Thyroid gland (tissue), 4 donors: ENCODE data around the gene APOL5. TPM values are rescaled to one million over a fixed set of nuclear protein-coding genes. Genes with fewer than 3 reads are reported as not detected.
"Not testable (repeated sequence)": the region's sequence is repeated elsewhere in the genome, so short reads cannot be mapped to it uniquely, and the experiment has no call there.

Source experiments
- DNase-seq, 2 donors: peaks; one replicate each; pipeline ENCODE4 v3.0.0-alpha.2; 2019
- H3K27ac ChIP-seq, 3 donors: fragments of 200-600 bp; sonication (generic); 1 replicate in 2 of 3; 2 replicates in 1 of 3; pipeline ENCODE4 v1.5.1; 2016 to 2019; ENCODE audit warnings: mild to moderate bottlenecking in 1 of 3, moderate library complexity in 1 of 3
- H3K27me3 ChIP-seq: fragments of 200-600 bp; sonication (generic); one replicate; pipeline ENCODE4 v1.5.1; 2019
- H3K36me3 ChIP-seq, 2 donors: fragments of 200-600 bp; sonication (generic); one replicate each; pipeline ENCODE4 v1.5.1; 2016 to 2019
- H3K4me1 ChIP-seq, 2 donors: fragments of 200-600 bp; sonication (generic); one replicate each; pipeline ENCODE4 v1.5.1; 2017 to 2019
- H3K4me3 ChIP-seq, 3 donors: fragments of 200-600 bp; sonication (generic); replicated peaks in 1 of 3; 1 replicate in 2 of 3; 2 replicates in 1 of 3; pipeline ENCODE4 v1.5.1; 2016; ENCODE audit warnings: mild to moderate bottlenecking in 1 of 3
- H3K9me3 ChIP-seq: fragments of 200-600 bp; sonication (generic); one replicate; pipeline ENCODE4 v1.5.1; 2017
- CTCF ChIP-seq, 6 experiments: fragments of 200-600 bp in 3 of 6; fragments of 450-650 bp in 3 of 6; sonication (generic) in 3 of 6; IDR thresholded peaks; one replicate each; pipeline ENCODE4 v1.5.1; 2016 to 2019; ENCODE audit warnings: antibody characterized with exemption in 6 of 6, mild to moderate bottlenecking in 2 of 6, inconsistent platforms in 1 of 6, moderate library complexity in 1 of 6
- POLR2A ChIP-seq, 2 donors: fragments of 450-650 bp; IDR thresholded peaks; one replicate each; pipeline ENCODE4 v1.6.1; 2017; ENCODE audit warnings: antibody characterized with exemption in 2 of 2, mild to moderate bottlenecking in 2 of 2, moderate library complexity in 1 of 2
- WGBS, 2 donors: methylation state at CpG; one replicate each; pipeline ENCODE4 v1.1.5; 2017; 5-methylcytosine and 5-hydroxymethylcytosine counted together
- intact Hi-C: fragments of 100-400 bp; cut with DNase I; formaldehyde crosslinking; loops from one replicate; pipeline ENCODE4 v1.15.1; 2023
- total RNA-seq, 4 donors: library from RNA; depleted of rRNA; stranded (reverse); fragments of >200 nt; gene quantifications; one replicate each; pipeline ENCODE4 v1.2.3, GENCODE V29; 2016

The APOL5 gene
- total RNA-seq, 4 donors from 2014 or later = not detected

GRCh38 chr22:35734517-35734827, 16.8 kb downstream of the APOL5 start:
- Histone ChIP-seq H3K27me3 (no peaks in the 10 kb centered on the region), H3K4me3 (no peak overlapping the region), H3K36me3 (no peaks in the 10 kb centered on the region), H3K9me3 (no peaks in the 10 kb centered on the region), H3K4me1 (no peaks in the 10 kb centered on the region), H3K27ac (no peak overlapping the region)
- 85 to 86% methylated on average over 7 of the region's 7 CpGs for WGBS, 2 donors
- intact Hi-C loops = no loop called here
- no peak for TF ChIP-seq CTCF (IDR thresholded peaks at IDR 0.05)
- no peak for TF ChIP-seq POLR2A (IDR thresholded peaks at IDR 0.05)
- no peak for DNase-seq

- intact Hi-C loops = no loop called here
- no peak overlapping the region for H3K4me3 ChIP-seq
- no peaks in the 10 kb centered on the region for H3K9me3 ChIP-seq
- no peak for DNase-seq
- H3K36me3 ChIP-seq = no peaks in the 10 kb centered on the region
- WGBS, 2 donors = 88 to 92% methylated on average over 1 of the region's 1 CpG
- TF ChIP-seq POLR2A (IDR thresholded peaks at IDR 0.05) (no peak), CTCF (IDR thresholded peaks at IDR 0.05) (no peak)
- no peak overlapping the region for H3K27ac ChIP-seq
- no peaks in the 10 kb centered on the region for H3K4me1 ChIP-seq
- no peaks in the 10 kb centered on the region for H3K27me3 ChIP-seq
These were observed 17.9 kb downstream of the APOL5 start for GRCh38 chr22:35735542-35735941.

GRCh38 chr22:35736166-35736565, 18.5 kb downstream of the APOL5 start:
- Histone ChIP-seq H3K4me3 (no peak overlapping the region), H3K27me3 (no peaks in the 10 kb centered on the region), H3K4me1 (no peaks in the 10 kb centered on the region), H3K36me3 (no peaks in the 10 kb centered on the region), H3K27ac (no peak overlapping the region), H3K9me3 (no peaks in the 10 kb centered on the region)
- TF ChIP-seq CTCF (IDR thresholded peaks at IDR 0.05) = no peak
- TF ChIP-seq POLR2A (IDR thresholded peaks at IDR 0.05) = no peak
- 95 to 98% methylated on average over 5 of the region's 5 CpGs for WGBS, 2 donors
- no peak for DNase-seq
- intact Hi-C loops = no loop called here

- H3K9me3 ChIP-seq = no peaks in the 10 kb centered on the region
- WGBS, 2 donors = 88 to 93% methylated on average over 12 of the region's 12 CpGs
- intact Hi-C loops = no loop called here
- no peak overlapping the region for H3K4me3 ChIP-seq
- H3K27me3 ChIP-seq = no peaks in the 10 kb centered on the region
- H3K4me1 ChIP-seq = no peaks in the 10 kb centered on the region
- H3K36me3 ChIP-seq = no peaks in the 10 kb centered on the region
- TF ChIP-seq CTCF (IDR thresholded peaks at IDR 0.05) (no peak), POLR2A (IDR thresholded peaks at IDR 0.05) (no peak)
- no peak for DNase-seq
- H3K27ac ChIP-seq = no peak overlapping the region
These were observed 19.0 kb downstream of the APOL5 start for GRCh38 chr22:35736701-35737100.

- H3K4me3 ChIP-seq, H3K9me3 ChIP-seq, H3K4me1 ChIP-seq, intact Hi-C loops, DNase-seq, H3K36me3 ChIP-seq, H3K27me3 ChIP-seq: not testable (repeated sequence)
- peak overlapping the region in 1 of 3 donors; percentile 0 for H3K27ac ChIP-seq
- 91 to 96% methylated on average over 6 of the region's 6 CpGs for WGBS, 2 donors
These were observed 20.2 kb downstream of the APOL5 start for GRCh38 chr22:35737886-35738285.
